HG03575 (cell line): ENCODE measurements around the gene NKX2-2.

Experiments used
- ATAC-seq: cut with Tn5 transposase; IDR thresholded peaks from one replicate; pipeline ENCODE4 v1.9.1; 2021; ENCODE audit not compliant: unreplicated experiment, insufficient number of reproducible peaks, low FRiP score; ENCODE audit errors: extremely low read depth

The NKX2-2 gene

GRCh38 chr20:21513881-21514540 lies at the start of gene NKX2-2:
TSS of gene NKX2-2 (minus strand) at chr20:21514064. CDS start at chr20:21513669, 395 bp downstream.
- no peak for ATAC-seq

DNA sequence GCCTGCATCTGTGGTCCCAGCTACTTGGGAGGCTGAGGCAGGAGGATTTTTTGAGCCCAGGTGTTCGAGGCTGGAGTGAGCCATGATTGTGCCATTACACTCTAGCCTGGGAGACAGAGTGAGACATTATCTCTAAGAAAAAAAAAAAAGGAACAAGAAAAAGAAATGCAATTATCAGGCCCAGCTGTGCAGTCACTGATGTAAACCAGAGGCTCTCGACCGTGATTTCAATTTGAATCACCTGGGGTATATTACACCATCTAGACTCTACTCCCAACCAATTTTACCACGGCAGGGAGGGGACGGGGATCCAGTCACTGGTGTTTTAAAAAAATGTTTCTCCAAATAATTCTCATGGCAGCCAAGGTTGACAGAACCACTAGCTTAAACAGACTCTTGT lies 48.8 kb upstream of the NKX2-2 start:
- ATAC-seq, result no peak

- ATAC-seq, result no peak
These were observed 45.4 kb upstream of the NKX2-2 start for GRCh38 chr20:21559305-21559704.

- ATAC-seq, result no peak
These were observed 43.6 kb upstream of the NKX2-2 start for GRCh38 chr20:21557241-21558020.

- ATAC-seq, result no peak
These were observed 42.5 kb upstream of the NKX2-2 start for GRCh38 chr20:21556398-21556797.

- no peak for ATAC-seq
These were observed 41.7 kb upstream of the NKX2-2 start for GRCh38 chr20:21555470-21556120.

DNA sequence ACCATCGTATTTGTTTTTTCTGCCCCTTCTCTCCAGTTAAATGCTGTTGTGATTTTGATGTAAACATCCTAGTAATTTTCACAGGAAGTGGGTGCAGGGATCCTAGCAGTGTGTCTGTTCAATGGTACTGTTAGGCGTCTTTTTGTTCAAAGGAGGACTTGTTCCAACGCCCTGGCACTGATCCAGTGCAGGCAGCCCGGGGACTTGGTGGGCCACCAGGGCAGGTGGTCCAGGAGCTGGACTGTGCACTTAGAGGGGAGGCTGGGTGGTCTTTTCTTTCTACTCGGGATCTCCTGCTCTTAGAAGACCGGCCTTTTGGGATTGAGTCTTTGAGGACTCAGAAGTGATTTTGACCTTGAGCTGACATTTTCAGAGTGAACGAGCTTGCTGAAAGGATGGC lies 41.1 kb upstream of the NKX2-2 start:
- ATAC-seq, result no peak

- no peak for ATAC-seq
These were observed 40.6 kb upstream of the NKX2-2 start for GRCh38 chr20:21554376-21554890.

GRCh38 chr20:21550587-21550986 lies 36.7 kb upstream of the NKX2-2 start:
- ATAC-seq, result no peak

DNA sequence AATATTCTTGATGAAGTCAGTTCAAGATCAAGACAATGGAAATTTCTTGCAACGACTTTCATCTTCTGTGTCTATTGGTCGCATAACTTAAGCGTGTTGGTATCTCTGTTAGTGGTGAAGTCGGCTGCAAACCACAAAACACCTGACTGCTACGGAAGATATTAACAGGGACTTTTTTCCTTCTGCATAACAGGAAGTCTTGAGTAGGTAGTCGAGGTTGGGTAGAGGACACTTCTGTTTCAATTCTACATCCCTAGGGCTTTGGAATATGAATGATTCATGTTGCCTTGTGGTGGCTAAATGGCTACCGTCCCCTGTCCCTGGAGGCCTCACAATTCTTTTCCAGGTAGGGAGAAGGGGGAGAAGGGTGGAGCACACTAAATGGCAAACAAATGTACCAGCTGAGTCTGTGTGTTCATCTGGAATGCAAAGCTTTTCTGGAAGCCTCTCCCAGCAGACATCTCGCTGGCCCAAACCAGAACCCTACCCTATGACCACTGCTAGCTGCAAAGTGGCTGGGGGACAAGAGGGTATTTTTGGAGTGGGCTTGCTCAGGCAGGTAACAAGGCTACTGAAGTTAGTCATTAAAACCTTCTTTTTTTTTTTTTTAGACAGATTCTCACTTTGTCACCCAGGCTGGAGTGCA lies 34.6 kb upstream of the NKX2-2 start:
- ATAC-seq, result no peak

DNA sequence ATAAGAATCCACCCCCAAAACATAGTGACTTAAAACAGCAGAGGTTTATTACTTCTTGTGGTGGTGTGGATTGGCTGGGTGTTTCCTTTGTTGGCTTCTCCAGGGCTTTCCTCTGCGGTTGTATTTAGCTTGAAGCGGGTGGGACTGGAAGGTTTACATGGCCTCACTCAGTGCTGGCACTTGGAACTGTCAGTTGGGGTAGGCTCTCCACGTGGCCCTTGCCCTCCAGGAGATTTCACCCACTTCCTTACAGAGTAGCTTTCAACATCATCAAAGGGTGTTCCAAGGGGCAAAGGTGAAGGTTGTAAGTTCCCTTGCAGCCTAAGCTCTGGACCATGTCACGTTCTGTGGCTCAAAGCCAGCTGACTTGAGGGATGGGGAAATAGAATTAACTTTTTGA lies 32.5 kb upstream of the NKX2-2 start:
- no peak for ATAC-seq

DNA sequence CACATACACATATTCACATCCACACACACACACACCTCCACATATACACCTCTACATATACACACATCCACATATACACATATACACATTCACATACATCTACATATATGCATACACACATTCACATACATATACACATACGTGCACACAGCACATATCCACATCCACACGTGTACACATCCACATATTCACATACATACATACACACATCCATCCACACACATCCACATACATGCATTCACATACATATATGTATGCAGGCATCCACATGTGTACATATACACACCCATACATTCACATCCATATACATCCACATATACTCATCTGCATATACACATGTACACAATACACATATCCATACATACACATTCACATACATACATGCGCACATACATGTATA lies 25.6 kb upstream of the NKX2-2 start:
- ATAC-seq, result no peak

GRCh38 chr20:21534886-21535285 lies 21.0 kb upstream of the NKX2-2 start:
- no peak for ATAC-seq

- no peak for ATAC-seq
These were observed 20.6 kb upstream of the NKX2-2 start for GRCh38 chr20:21534453-21534852.

- no peak for ATAC-seq
These were observed 16.0 kb upstream of the NKX2-2 start for GRCh38 chr20:21529863-21530262.

DNA sequence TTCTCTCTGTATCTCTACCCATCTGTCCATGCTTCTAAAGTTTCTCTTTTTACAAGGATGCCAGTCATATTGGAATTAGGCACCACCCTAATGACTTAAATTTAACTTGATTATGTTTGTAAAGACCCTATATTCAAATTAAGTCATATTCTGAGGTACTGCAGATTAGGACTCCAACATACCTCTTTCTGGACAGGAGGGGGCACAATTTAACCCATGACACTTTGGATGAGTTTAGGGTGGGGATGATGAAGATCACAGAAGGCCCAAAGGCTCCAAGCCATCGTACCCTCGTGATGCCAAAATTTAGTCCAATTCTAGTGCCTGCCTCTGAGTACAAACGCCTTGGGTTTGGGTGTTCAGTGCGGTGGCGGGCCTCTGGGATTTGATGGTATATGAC lies 15.0 kb upstream of the NKX2-2 start:
- no peak for ATAC-seq

DNA sequence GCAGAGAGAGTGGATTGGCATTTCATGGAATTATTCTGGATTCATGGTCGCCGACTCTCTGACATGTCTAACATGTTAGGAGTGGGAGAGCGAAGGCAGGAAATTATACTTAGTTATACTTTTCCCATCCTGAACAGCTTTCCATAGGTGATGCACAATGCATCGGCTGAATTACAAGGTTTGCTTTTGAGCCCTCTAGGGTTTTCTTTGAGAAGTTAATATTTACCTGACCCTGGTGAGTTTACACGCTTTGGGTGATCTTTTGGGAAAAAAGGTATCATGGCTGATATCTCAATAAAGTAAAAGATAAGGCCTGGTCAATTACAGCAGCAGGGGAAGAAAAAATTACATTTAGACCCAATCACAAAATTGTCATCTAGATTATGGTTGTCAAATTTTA lies 14.0 kb upstream of the NKX2-2 start:
- ATAC-seq, result no peak

DNA sequence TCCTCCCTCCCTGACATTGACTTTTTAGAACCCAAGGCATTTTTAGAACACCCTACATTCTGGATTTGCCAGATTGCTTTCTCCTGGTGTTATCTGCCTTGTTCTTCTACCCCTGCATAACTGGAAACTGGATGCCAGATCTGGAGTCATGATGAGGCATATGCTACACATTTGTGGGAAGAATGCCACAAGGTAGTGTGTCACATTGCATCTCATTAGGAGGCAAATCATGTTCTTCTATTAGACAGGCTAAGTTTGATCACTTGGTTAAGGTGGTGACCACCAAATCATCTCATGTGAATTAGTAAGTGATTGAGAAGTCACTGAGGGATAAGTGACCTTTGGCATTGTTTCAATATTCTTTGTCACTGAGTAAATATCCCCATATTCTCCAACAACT lies 12.9 kb upstream of the NKX2-2 start:
- no peak for ATAC-seq

DNA sequence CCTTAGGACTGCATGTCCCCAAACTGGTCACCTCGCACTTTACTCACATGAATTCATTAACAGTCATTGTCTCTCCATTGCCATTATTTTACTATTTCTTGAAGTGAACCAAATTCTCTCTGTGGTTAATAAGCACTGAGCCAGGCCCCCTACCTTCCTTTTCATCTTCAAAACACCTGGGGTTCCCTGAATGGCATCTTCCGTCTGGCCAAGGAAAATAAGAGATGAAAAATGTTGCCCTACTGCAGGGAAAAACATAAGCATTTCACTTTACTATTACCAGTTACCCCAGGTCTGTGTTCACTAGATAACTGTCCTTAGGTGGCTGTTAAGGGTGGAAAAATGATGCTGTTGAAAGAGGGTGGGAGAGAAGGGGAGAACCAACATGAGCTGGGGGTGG lies 10.0 kb upstream of the NKX2-2 start:
- ATAC-seq, result no peak
